Activated CD4-positive, alpha-beta T cell treated with anti-CD3 and anti-CD28 coated beads for 36 hours (primary cell): ENCODE data around the gene EFCAB13. TPM values are rescaled to one million over a fixed set of nuclear protein-coding genes. Genes with fewer than 3 reads are reported as not detected.
"Not testable (repeated sequence)": the region's sequence is repeated elsewhere in the genome, so short reads cannot be mapped to it uniquely, and the experiment has no call there.

Experiments used
- ATAC-seq: fragments of 200-7000 bp; cut with Tn5 transposase; one replicate; pipeline ENCODE4 v1.10.0; 2021; ENCODE audit warnings: mild to moderate bottlenecking, moderate library complexity
- CTCF ChIA-PET: fragments of 350-600 bp; sonication (Branson Sonifier 250); formaldehyde crosslinking; loops from one replicate; lab custom pipeline; 2021; ENCODE audit warnings: antibody characterized with exemption; lab: Charles Lee
- POLR2A ChIA-PET: fragments of 350-600 bp; sonication (Branson Sonifier 250); formaldehyde crosslinking; loops from one replicate; lab custom pipeline; 2021; ENCODE audit warnings: antibody characterized with exemption, inconsistent platforms; lab: Charles Lee
- DNase-seq: peaks from one replicate; pipeline ENCODE4 v3.0.0-alpha.2; 2020
- H3K27ac Mint-ChIP-seq: one replicate; pipeline ENCODE4 v1.8.0; 2021; ENCODE audit warnings: mixed read lengths
- H3K27me3 Mint-ChIP-seq: one replicate; pipeline ENCODE4 v1.8.0; 2021; ENCODE audit warnings: mixed read lengths
- H3K36me3 Mint-ChIP-seq: one replicate; pipeline ENCODE4 v1.8.0; 2021; ENCODE audit warnings: low read depth, mixed read lengths
- H3K4me1 Mint-ChIP-seq: one replicate; pipeline ENCODE4 v1.8.0; 2021; ENCODE audit warnings: mixed read lengths
- H3K4me3 Mint-ChIP-seq: one replicate; pipeline ENCODE4 v1.8.0; 2021; ENCODE audit warnings: mild to moderate bottlenecking, moderate library complexity, mixed read lengths
- H3K9me3 Mint-ChIP-seq: one replicate; pipeline ENCODE4 v1.8.0; 2021; ENCODE audit warnings: low read depth, mixed read lengths
- intact Hi-C, 2 experiments: fragments of 100-400 bp; cut with DNase I in 1 of 2; cut with micrococcal nuclease in 1 of 2; formaldehyde crosslinking; loops; one replicate each; pipeline versions ENCODE4 v1.14.2 to v1.15.1; 2022 to 2024; cut with DNase I, micrococcal nuclease
- total RNA-seq, 2 experiments: library from RNA; stranded (reverse); gene quantifications; one replicate each; pipeline ENCODE4 v1.2.3, GENCODE V29; 2021

The EFCAB13 gene
- total RNA-seq, 2 experiments from 2014 or later = 4.6 to 5.9 TPM

DNA sequence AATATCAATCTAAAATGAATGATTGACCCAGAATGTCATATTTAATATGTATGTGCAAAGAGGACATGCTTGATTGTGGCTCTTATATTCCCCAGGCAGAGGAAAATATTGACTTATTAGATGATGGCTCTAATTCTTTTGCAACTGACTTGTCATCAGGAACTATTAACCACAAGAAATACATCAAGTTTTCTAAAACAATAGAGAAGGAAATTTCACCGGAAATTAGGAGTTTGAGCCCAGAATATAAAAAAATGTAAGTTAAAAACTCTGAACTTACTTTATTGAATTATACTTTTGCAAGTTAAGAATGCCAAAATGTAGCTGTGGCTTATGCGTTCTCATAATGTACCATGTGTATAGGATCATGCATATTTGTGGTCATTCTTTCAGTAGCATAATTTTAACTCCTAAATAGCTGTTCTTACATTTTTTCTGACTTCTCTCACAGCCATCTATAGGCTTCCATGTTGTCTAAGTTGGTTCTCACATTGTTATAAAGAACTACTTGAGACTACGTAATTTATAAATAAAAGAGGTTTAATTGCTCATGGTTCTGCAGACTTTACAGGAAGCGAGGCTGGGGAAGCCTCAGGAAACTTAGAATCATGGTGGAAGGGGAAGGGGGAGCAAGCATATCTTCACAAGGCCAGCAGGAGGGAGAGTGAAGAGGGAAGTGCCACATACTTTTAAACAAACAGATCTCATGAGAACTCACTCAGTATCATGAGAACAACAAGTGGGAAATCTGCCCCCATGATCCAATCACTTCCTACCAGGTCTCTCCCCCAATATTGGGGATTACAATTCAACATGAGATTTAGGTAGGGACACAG, 11.6 kb downstream of the EFCAB13 start:
- no peak for DNase-seq
- Mint-ChIP-seq H3K9me3 (no peaks in the 10 kb centered on the region), H3K4me3 (no peak overlapping the region), H3K36me3 (peaks cover 14% of the 10 kb centered on the region), H3K4me1 (no peaks in the 10 kb centered on the region), H3K27me3 (no peaks in the 10 kb centered on the region), H3K27ac (no peak overlapping the region)
- intact Hi-C loops = no loop called here
- ChIA-PET CTCF (interaction anchor here (0.7 kb wide), 1 partner anchor 54 kb away, joined by 4 read pairs; no protein-coding TSS in a partner anchor), POLR2A (no interaction called here)
- ATAC-seq = no peak

GRCh38 chr17:47338026-47338425, 14.3 kb downstream of the EFCAB13 start:
- no peak overlapping the region for H3K4me3 Mint-ChIP-seq
- CTCF ChIA-PET = no interaction called here
- no peaks in the 10 kb centered on the region for H3K4me1 Mint-ChIP-seq
- no peaks in the 10 kb centered on the region for H3K9me3 Mint-ChIP-seq
- no peaks in the 10 kb centered on the region for H3K27me3 Mint-ChIP-seq
- intact Hi-C loops = no loop called here
- POLR2A ChIA-PET = no interaction called here
- DNase-seq (no peak), ATAC-seq (no peak)
- H3K27ac Mint-ChIP-seq = no peak overlapping the region
- peaks cover 12% of the 10 kb centered on the region for H3K36me3 Mint-ChIP-seq

- POLR2A ChIA-PET = no interaction called here
- intact Hi-C loops = no loop called here
- Mint-ChIP-seq H3K27ac (no peak overlapping the region), H3K27me3 (no peaks in the 10 kb centered on the region), H3K4me1 (peaks cover 4% of the 10 kb centered on the region), H3K9me3 (no peaks in the 10 kb centered on the region), H3K36me3 (no peaks in the 10 kb centered on the region), H3K4me3 (no peak overlapping the region)
- CTCF ChIA-PET = interaction anchor here (1.0 to 1.1 kb wide), 2 partner anchors 8 to 55 kb away, joined by 3 read pairs; no protein-coding TSS in a partner anchor
- ATAC-seq (no peak), DNase-seq (no peak)
These were observed 29.1 kb downstream of the EFCAB13 start for GRCh38 chr17:47352848-47353247.

- no peaks in the 10 kb centered on the region for H3K9me3 Mint-ChIP-seq
- H3K4me1 Mint-ChIP-seq = peaks cover 3% of the 10 kb centered on the region
- H3K27ac Mint-ChIP-seq = no peak overlapping the region
- DNase-seq (no peak), ATAC-seq (no peak)
- ChIA-PET POLR2A (no interaction called here), CTCF (no interaction called here)
- no peaks in the 10 kb centered on the region for H3K27me3 Mint-ChIP-seq
- intact Hi-C loops = no loop called here
- H3K36me3 Mint-ChIP-seq = no peaks in the 10 kb centered on the region
- H3K4me3 Mint-ChIP-seq = no peak overlapping the region
These were observed 34.9 kb downstream of the EFCAB13 start for GRCh38 chr17:47358652-47359051.

GRCh38 chr17:47363171-47363570, 39.4 kb downstream of the EFCAB13 start:
- H3K27ac Mint-ChIP-seq = no peak overlapping the region
- ChIA-PET CTCF (interaction anchor here (1.2 to 2.4 kb wide), 2 partner anchors 8 to 253 kb away, joined by 5 to 8 read pairs; no protein-coding TSS in a partner anchor), POLR2A (interaction anchor here (0.6 kb wide), 1 partner anchor 491 kb away, joined by 3 read pairs; no protein-coding TSS in a partner anchor)
- H3K4me3 Mint-ChIP-seq = no peak overlapping the region
- H3K4me1 Mint-ChIP-seq = no peaks in the 10 kb centered on the region
- H3K36me3 Mint-ChIP-seq = no peaks in the 10 kb centered on the region
- no peak for ATAC-seq
- H3K9me3 Mint-ChIP-seq = no peaks in the 10 kb centered on the region
- H3K27me3 Mint-ChIP-seq = no peaks in the 10 kb centered on the region
- no peak for DNase-seq
- intact Hi-C loops = loop anchor here (2.0 to 5.0 kb wide), 3 partner anchors 252 to 439 kb away; no protein-coding TSS in a partner anchor

- Mint-ChIP-seq H3K27me3 (no peaks in the 10 kb centered on the region), H3K36me3 (peaks cover 2% of the 10 kb centered on the region), H3K27ac (no peak overlapping the region), H3K4me3 (no peak overlapping the region), H3K4me1 (no peaks in the 10 kb centered on the region), H3K9me3 (peaks cover 4% of the 10 kb centered on the region)
- intact Hi-C loops = no loop called here
- ChIA-PET CTCF (interaction anchor here (0.6 to 1.3 kb wide), 5 partner anchors 10 to 415 kb away, joined by 3 to 4 read pairs (median 3); no protein-coding TSS in a partner anchor), POLR2A (interaction anchor here (0.6 kb wide), 1 partner anchor 55 kb away, joined by 5 read pairs; no protein-coding TSS in a partner anchor)
- DNase-seq (no peak), ATAC-seq (no peak)
These were observed 43.5 kb downstream of the EFCAB13 start for GRCh38 chr17:47367257-47367656.

DNA sequence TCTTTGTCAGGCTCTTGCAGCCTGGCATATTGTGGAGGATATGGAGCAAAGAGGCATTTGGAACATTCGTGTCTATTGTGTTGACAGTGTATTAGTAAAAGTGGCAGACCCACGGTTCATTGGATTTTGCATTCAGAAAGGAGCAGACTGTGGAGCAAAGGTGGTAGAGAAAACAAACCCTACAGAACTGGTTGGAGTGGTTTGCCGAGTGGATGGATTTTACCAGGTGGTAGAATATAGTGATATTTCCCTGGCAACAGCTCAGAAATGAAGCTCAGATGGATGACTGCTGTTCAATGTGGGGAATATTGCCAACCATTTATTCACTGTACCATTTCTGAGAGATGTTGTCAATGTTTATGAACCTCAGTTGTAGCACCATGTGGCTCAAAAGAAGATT, 44.5 kb downstream of the EFCAB13 start:
- intact Hi-C loops = no loop called here
- ATAC-seq = no peak
- no peak for DNase-seq
- Mint-ChIP-seq H3K4me1 (no peaks in the 10 kb centered on the region), H3K27ac (no peak overlapping the region), H3K4me3 (no peak overlapping the region), H3K36me3 (peaks cover 9% of the 10 kb centered on the region), H3K9me3 (peaks cover 11% of the 10 kb centered on the region), H3K27me3 (no peaks in the 10 kb centered on the region)
- CTCF ChIA-PET = interaction anchor here (1.1 to 1.3 kb wide), 2 partner anchors 64 to 250 kb away, joined by 3 read pairs; no protein-coding TSS in a partner anchor
- POLR2A ChIA-PET = no interaction called here

- peaks cover 11% of the 10 kb centered on the region for H3K36me3 Mint-ChIP-seq
- DNase-seq, ATAC-seq, intact Hi-C loops, POLR2A ChIA-PET, H3K27me3 Mint-ChIP-seq, H3K4me1 Mint-ChIP-seq, H3K27ac Mint-ChIP-seq, H3K4me3 Mint-ChIP-seq: not testable (repeated sequence)
- CTCF ChIA-PET = interaction anchor here (0.6 kb wide), 2 partner anchors 395 to 491 kb away, joined by 3 read pairs; no protein-coding TSS in a partner anchor
- H3K9me3 Mint-ChIP-seq = peaks cover 13% of the 10 kb centered on the region
These were observed 47.1 kb downstream of the EFCAB13 start for GRCh38 chr17:47370899-47371298.

- no peak for ATAC-seq
- Mint-ChIP-seq H3K4me3 (no peak overlapping the region), H3K36me3 (peaks cover 11% of the 10 kb centered on the region), H3K4me1 (no peaks in the 10 kb centered on the region), H3K9me3 (peaks cover 13% of the 10 kb centered on the region), H3K27ac (no peak overlapping the region), H3K27me3 (no peaks in the 10 kb centered on the region)
- CTCF ChIA-PET = no interaction called here
- intact Hi-C loops = no loop called here
- DNase-seq = no peak
- POLR2A ChIA-PET = no interaction called here
These were observed 49.2 kb downstream of the EFCAB13 start for GRCh38 chr17:47373002-47373401.

DNA sequence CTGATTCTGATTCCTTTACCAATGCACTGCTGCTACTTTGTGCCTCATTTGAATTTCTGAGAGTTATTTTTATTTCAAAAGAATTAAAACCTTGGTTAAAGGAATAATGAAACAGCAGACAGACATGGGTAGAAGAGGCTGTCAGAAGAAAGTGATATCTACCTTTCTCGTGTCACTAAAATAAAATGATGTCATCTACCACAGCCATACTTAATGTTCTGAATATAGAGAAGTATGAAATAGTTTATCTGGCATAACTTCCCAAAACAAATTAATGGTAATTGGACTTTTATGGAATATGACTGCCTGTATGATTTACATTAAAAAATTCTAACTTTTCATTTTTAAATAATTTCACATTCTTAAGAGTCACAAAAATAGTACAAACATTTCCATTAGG, 52.5 kb downstream of the EFCAB13 start:
- DNase-seq (no peak), ATAC-seq (no peak)
- intact Hi-C loops = no loop called here
- CTCF ChIA-PET = no interaction called here
- Mint-ChIP-seq H3K27ac (no peak overlapping the region), H3K36me3 (peaks cover 11% of the 10 kb centered on the region), H3K27me3 (no peaks in the 10 kb centered on the region), H3K4me1 (no peaks in the 10 kb centered on the region), H3K9me3 (peaks cover 13% of the 10 kb centered on the region), H3K4me3 (no peak overlapping the region)
- POLR2A ChIA-PET = no interaction called here

DNA sequence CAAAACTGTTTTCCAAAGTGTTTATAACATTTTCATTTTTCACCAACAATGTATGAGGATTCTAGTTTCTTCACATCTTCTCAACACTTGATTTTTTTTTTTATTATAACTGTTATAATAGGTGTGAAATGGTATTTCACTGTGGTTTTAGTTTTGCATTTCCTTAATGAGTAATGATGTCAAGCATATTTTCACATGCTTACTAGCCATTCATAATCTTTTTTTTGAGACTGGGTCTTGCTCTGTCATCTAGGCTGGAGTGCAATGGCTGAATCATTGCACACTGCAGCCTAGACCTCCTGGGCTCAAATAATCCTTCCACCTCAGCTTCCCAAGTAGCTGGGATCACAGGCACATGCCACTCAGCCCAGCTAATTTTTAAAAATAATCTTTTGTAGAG, 65.1 kb downstream of the EFCAB13 start:
- H3K4me3 Mint-ChIP-seq = no peak overlapping the region
- H3K9me3 Mint-ChIP-seq = peaks cover 7% of the 10 kb centered on the region
- ChIA-PET CTCF (interaction anchor here (0.5 to 1.2 kb wide), 2 partner anchors 53 to 227 kb away, joined by 3 to 4 read pairs; no protein-coding TSS in a partner anchor), POLR2A (no interaction called here)
- no peak for ATAC-seq
- H3K27ac Mint-ChIP-seq = no peak overlapping the region
- no peaks in the 10 kb centered on the region for H3K4me1 Mint-ChIP-seq
- no peak for DNase-seq
- peaks cover 7% of the 10 kb centered on the region for H3K36me3 Mint-ChIP-seq
- H3K27me3 Mint-ChIP-seq = no peaks in the 10 kb centered on the region
- intact Hi-C loops = no loop called here
